ENCODE results near the gene HORMAD1. TPM values are rescaled to one million over a fixed set of nuclear protein-coding genes. Genes with fewer than 3 reads are reported as not detected.

HORMAD1 gene
- total and polyA plus RNA-seq, 2 experiments from 2014 or later, result not detected

DNA sequence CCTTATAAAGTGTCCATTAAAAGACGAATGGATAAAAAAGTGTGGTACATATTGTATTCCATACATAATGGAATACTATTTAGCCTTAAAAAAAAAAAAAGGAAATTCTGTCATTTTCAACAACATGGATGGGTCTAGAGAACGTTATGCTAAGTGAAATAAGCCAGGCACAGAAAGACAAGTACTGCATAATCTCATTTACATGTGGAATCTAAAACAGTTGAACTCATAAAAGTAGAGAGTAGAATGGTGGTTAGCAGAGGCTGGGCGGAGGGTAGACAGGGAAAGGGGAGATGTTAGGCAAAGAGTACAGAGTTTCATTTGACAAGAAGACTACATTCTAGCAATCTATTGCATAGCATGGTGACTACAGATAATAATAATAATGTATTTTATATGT lies 42.3 kb upstream of the HORMAD1 start (continued):
- TF ChIP-seq, protein P1, sequence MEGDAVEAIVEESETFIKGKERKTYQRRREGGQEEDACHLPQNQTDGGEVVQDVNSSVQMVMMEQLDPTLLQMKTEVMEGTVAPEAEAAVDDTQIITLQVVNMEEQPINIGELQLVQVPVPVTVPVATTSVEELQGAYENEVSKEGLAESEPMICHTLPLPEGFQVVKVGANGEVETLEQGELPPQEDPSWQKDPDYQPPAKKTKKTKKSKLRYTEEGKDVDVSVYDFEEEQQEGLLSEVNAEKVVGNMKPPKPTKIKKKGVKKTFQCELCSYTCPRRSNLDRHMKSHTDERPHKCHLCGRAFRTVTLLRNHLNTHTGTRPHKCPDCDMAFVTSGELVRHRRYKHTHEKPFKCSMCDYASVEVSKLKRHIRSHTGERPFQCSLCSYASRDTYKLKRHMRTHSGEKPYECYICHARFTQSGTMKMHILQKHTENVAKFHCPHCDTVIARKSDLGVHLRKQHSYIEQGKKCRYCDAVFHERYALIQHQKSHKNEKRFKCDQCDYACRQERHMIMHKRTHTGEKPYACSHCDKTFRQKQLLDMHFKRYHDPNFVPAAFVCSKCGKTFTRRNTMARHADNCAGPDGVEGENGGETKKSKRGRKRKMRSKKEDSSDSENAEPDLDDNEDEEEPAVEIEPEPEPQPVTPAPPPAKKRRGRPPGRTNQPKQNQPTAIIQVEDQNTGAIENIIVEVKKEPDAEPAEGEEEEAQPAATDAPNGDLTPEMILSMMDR (conservative IDR thresholded peaks at IDR 0.05; ENCODE audit: low read depth in 2 of 2), result no peak
- no peak for TF ChIP-seq JUNB (IDR thresholded peaks at IDR 0.05; ENCODE audit: unreplicated experiment)
- no peak for TF ChIP-seq ZNF331 (CRISPR knock-in tag; IDR thresholded peaks at IDR 0.05; ENCODE audit: low read depth)
- TF ChIP-seq POLR2AphosphoS5 (IDR thresholded peaks at IDR 0.05; ENCODE audit: low read depth), result no peak
- TF ChIP-seq, protein P2, sequence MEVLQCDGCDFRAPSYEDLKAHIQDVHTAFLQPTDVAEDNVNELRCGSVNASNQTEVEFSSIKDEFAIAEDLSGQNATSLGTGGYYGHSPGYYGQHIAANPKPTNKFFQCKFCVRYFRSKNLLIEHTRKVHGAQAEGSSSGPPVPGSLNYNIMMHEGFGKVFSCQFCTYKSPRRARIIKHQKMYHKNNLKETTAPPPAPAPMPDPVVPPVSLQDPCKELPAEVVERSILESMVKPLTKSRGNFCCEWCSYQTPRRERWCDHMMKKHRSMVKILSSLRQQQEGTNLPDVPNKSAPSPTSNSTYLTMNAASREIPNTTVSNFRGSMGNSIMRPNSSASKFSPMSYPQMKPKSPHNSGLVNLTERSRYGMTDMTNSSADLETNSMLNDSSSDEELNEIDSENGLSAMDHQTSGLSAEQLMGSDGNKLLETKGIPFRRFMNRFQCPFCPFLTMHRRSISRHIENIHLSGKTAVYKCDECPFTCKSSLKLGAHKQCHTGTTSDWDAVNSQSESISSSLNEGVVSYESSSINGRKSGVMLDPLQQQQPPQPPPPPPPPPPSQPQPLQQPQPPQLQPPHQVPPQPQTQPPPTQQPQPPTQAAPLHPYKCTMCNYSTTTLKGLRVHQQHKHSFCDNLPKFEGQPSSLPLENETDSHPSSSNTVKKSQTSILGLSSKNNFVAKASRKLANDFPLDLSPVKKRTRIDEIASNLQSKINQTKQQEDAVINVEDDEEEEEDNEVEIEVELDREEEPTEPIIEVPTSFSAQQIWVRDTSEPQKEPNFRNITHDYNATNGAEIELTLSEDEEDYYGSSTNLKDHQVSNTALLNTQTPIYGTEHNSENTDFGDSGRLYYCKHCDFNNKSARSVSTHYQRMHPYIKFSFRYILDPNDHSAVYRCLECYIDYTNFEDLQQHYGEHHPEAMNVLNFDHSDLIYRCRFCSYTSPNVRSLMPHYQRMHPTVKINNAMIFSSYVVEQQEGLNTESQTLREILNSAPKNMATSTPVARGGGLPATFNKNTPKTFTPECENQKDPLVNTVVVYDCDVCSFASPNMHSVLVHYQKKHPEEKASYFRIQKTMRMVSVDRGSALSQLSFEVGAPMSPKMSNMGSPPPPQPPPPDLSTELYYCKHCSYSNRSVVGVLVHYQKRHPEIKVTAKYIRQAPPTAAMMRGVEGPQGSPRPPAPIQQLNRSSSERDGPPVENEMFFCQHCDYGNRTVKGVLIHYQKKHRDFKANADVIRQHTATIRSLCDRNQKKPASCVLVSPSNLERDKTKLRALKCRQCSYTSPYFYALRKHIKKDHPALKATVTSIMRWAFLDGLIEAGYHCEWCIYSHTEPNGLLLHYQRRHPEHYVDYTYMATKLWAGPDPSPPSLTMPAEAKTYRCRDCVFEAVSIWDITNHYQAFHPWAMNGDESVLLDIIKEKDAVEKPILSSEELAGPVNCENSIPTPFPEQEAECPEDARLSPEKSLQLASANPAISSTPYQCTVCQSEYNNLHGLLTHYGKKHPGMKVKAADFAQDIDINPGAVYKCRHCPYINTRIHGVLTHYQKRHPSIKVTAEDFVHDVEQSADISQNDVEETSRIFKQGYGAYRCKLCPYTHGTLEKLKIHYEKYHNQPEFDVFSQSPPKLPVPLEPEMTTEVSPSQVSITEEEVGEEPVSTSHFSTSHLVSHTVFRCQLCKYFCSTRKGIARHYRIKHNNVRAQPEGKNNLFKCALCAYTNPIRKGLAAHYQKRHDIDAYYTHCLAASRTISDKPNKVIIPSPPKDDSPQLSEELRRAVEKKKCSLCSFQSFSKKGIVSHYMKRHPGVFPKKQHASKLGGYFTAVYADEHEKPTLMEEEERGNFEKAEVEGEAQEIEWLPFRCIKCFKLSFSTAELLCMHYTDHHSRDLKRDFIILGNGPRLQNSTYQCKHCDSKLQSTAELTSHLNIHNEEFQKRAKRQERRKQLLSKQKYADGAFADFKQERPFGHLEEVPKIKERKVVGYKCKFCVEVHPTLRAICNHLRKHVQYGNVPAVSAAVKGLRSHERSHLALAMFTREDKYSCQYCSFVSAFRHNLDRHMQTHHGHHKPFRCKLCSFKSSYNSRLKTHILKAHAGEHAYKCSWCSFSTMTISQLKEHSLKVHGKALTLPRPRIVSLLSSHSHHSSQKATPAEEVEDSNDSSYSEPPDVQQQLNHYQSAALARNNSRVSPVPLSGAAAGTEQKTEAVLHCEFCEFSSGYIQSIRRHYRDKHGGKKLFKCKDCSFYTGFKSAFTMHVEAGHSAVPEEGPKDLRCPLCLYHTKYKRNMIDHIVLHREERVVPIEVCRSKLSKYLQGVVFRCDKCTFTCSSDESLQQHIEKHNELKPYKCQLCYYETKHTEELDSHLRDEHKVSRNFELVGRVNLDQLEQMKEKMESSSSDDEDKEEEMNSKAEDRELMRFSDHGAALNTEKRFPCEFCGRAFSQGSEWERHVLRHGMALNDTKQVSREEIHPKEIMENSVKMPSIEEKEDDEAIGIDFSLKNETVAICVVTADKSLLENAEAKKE (CRISPR knock-in tag; IDR thresholded peaks at IDR 0.05), result no peak

GRCh38 chr1:150762552-150762951 lies 41.9 kb upstream of the HORMAD1 start:
- Histone ChIP-seq H3K36me3 (ENCODE audit: insufficient read depth) (no peaks in the 10 kb centered on the region), H3K4me1 (ENCODE audit: insufficient read depth) (no peaks in the 10 kb centered on the region), H3K27ac (ENCODE audit: low read depth) (no peak overlapping the region), H3K4me3 (no peak overlapping the region), H3K27me3 (ENCODE audit: insufficient read depth) (no peaks in the 10 kb centered on the region), H3F3A (replicated peaks; ENCODE audit: low read depth) (no peaks in the 10 kb centered on the region), H3K4me2 (no peak overlapping the region), H4K20me1 (replicated peaks; ENCODE audit: insufficient read depth) (no peaks in the 10 kb centered on the region), H3K79me2 (replicated peaks; ENCODE audit: insufficient read depth) (no peaks in the 10 kb centered on the region), H2AFZ (no peak overlapping the region), H3K9me2 (ENCODE audit: insufficient read depth) (no peaks in the 10 kb centered on the region; the same call in 1 of the 2 replicates)
- H3K36me3 Mint-ChIP-seq (ENCODE audit: low read depth), result peaks cover 5% of the 10 kb centered on the region; the same call in 1 of the 3 replicates
- no peak overlapping the region for H3K4me3 Mint-ChIP-seq
- H3K27ac Mint-ChIP-seq, result no peak overlapping the region
- H3K4me1 Mint-ChIP-seq, result peaks cover 2% of the 10 kb centered on the region; the same call in 1 of the 3 replicates
- ATAC-seq, result no peak
- peaks cover 6% of the 10 kb centered on the region for H3K9me3 Mint-ChIP-seq
- H3K27me3 Mint-ChIP-seq (ENCODE audit: insufficient read depth, low read depth, poor library complexity), result no peaks in the 10 kb centered on the region
- no peak for DNase-seq (ENCODE audit: low spot score)
- TF ChIP-seq EZH2 (IDR thresholded peaks at IDR 0.05; ENCODE audit: low read depth, unreplicated experiment) (no peak), CREB1 (CRISPR knock-in tag; IDR thresholded peaks at IDR 0.05; ENCODE audit: low read depth) (no peak), STAT1 (IDR thresholded peaks at IDR 0.05; ENCODE audit: unreplicated experiment) (no peak)
- TF ChIP-seq, protein P3, sequence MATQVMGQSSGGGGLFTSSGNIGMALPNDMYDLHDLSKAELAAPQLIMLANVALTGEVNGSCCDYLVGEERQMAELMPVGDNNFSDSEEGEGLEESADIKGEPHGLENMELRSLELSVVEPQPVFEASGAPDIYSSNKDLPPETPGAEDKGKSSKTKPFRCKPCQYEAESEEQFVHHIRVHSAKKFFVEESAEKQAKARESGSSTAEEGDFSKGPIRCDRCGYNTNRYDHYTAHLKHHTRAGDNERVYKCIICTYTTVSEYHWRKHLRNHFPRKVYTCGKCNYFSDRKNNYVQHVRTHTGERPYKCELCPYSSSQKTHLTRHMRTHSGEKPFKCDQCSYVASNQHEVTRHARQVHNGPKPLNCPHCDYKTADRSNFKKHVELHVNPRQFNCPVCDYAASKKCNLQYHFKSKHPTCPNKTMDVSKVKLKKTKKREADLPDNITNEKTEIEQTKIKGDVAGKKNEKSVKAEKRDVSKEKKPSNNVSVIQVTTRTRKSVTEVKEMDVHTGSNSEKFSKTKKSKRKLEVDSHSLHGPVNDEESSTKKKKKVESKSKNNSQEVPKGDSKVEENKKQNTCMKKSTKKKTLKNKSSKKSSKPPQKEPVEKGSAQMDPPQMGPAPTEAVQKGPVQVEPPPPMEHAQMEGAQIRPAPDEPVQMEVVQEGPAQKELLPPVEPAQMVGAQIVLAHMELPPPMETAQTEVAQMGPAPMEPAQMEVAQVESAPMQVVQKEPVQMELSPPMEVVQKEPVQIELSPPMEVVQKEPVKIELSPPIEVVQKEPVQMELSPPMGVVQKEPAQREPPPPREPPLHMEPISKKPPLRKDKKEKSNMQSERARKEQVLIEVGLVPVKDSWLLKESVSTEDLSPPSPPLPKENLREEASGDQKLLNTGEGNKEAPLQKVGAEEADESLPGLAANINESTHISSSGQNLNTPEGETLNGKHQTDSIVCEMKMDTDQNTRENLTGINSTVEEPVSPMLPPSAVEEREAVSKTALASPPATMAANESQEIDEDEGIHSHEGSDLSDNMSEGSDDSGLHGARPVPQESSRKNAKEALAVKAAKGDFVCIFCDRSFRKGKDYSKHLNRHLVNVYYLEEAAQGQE (IDR thresholded peaks at IDR 0.05; ENCODE audit: unreplicated experiment), result no peak
- TF ChIP-seq, protein P4, sequence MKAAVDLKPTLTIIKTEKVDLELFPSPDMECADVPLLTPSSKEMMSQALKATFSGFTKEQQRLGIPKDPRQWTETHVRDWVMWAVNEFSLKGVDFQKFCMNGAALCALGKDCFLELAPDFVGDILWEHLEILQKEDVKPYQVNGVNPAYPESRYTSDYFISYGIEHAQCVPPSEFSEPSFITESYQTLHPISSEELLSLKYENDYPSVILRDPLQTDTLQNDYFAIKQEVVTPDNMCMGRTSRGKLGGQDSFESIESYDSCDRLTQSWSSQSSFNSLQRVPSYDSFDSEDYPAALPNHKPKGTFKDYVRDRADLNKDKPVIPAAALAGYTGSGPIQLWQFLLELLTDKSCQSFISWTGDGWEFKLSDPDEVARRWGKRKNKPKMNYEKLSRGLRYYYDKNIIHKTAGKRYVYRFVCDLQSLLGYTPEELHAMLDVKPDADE (IDR thresholded peaks at IDR 0.05), result no peak

All from GM23338 (cell line).